ENCODE data around the gene GALNT14.

Gene GALNT14

DNA sequence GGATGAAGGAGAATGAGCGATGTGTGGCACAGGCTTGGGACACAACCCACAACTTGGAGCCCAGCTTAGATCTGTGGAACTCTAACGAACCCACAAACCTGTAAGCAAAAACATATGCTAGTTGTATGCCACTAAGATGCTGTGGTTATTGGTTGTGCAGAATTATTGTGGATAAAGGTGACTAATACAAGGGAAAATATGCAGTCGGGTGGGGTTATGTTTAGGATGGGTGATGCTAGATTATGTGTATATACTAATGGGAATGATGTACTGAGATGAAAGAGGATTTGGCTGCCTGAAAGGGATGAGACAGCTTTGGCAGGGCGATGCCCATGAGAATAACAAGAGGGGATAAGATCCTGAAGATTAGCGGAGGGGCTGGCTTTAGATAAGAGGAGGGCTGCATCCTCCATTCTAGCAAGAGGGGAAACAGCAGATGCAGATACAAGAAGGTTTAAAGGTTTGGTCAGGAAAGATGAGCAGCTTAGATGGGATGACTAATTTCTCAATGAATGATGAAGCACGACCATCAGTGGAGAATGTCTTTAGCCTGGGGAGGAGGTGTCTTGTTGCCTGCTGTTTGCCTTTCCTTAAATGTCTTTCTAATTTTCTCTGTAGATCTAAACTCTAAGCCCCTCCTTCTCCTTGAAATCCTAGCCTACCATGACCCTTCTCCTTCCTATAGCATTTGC is 49.6 kb downstream of the GALNT14 start:
- H4K20me1 ChIP-seq (ENCODE audit: insufficient read depth, low read length, poor library complexity, severe bottlenecking), result no peaks in the 10 kb centered on the region
- no peak overlapping the region for H3K4me3 ChIP-seq (ENCODE audit: low read length, poor library complexity, severe bottlenecking)
- no peak overlapping the region for H3K9ac ChIP-seq (ENCODE audit: low read depth, low read length, poor library complexity, severe bottlenecking)
- H3K79me2 ChIP-seq (ENCODE audit: insufficient read depth, low read length), result no peaks in the 10 kb centered on the region
- no peak overlapping the region for H2AFZ ChIP-seq (ENCODE audit: low read length)
- no peaks in the 10 kb centered on the region for H3K9me3 ChIP-seq (ENCODE audit: insufficient read depth, low read depth, low read length)
- H3F3A ChIP-seq (ENCODE audit: low read depth), result no peaks in the 10 kb centered on the region
- no peaks in the 10 kb centered on the region for H3K9me2 ChIP-seq (replicated peaks; ENCODE audit: low read depth, low read length)
- H3K4me2 ChIP-seq (ENCODE audit: low read depth, low read length, poor library complexity, severe bottlenecking), result no peak overlapping the region
- H3K36me3 ChIP-seq (ENCODE audit: insufficient read depth, low read length), result no peaks in the 10 kb centered on the region
- no peak for TF ChIP-seq EZH2phosphoT487 (IDR thresholded peaks at IDR 0.05; ENCODE audit: borderline replicate concordance)
- no peak for TF ChIP-seq CTCF (conservative IDR thresholded peaks at IDR 0.05; ENCODE audit: low read length)
- no peaks in the 10 kb centered on the region for H3K27me3 ChIP-seq (ENCODE audit: insufficient read depth, low read length, poor library complexity, severe bottlenecking)
- H3K4me1 ChIP-seq (ENCODE audit: insufficient read depth, low read length, poor library complexity, severe bottlenecking), result no peaks in the 10 kb centered on the region

DNA sequence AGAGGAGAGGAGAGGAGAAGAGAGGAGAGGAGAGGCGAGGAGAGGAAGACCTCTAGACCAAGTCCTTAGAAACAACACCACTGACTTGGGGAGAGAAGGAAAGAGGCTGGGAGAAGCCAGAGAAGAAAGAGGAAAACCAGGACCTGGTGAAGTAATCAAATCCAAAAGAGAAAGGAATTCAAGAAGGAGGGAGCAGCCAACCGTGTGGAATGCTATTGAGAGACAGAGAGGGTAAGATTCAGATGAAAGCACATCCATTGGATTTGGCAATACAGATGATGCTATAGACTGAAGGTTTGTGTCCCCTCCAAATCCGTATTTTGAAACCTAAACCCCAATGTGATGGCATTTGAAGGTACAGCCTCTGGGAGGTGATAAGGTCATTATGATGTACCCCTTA is 50.7 kb downstream of the GALNT14 start:
- no peaks in the 10 kb centered on the region for H3K79me2 ChIP-seq (ENCODE audit: insufficient read depth, low read length)
- H3K36me3 ChIP-seq (ENCODE audit: insufficient read depth, low read length), result no peaks in the 10 kb centered on the region
- H3K9ac ChIP-seq (ENCODE audit: low read depth, low read length, poor library complexity, severe bottlenecking), result no peak overlapping the region
- H3K4me3 ChIP-seq (ENCODE audit: low read length, poor library complexity, severe bottlenecking), result no peak overlapping the region
- no peaks in the 10 kb centered on the region for H3F3A ChIP-seq (ENCODE audit: low read depth)
- H4K20me1 ChIP-seq (ENCODE audit: insufficient read depth, low read length, poor library complexity, severe bottlenecking), result no peaks in the 10 kb centered on the region
- H3K4me1 ChIP-seq (ENCODE audit: insufficient read depth, low read length, poor library complexity, severe bottlenecking), result no peaks in the 10 kb centered on the region
- TF ChIP-seq CTCF (conservative IDR thresholded peaks at IDR 0.05; ENCODE audit: low read length) (no peak), EZH2phosphoT487 (IDR thresholded peaks at IDR 0.05; ENCODE audit: borderline replicate concordance) (no peak)
- no peak overlapping the region for H2AFZ ChIP-seq (ENCODE audit: low read length)
- no peaks in the 10 kb centered on the region for H3K27me3 ChIP-seq (ENCODE audit: insufficient read depth, low read length, poor library complexity, severe bottlenecking)
- no peaks in the 10 kb centered on the region for H3K9me2 ChIP-seq (replicated peaks; ENCODE audit: low read depth, low read length)
- no peaks in the 10 kb centered on the region for H3K9me3 ChIP-seq (ENCODE audit: insufficient read depth, low read depth, low read length)
- no peak overlapping the region for H3K4me2 ChIP-seq (ENCODE audit: low read depth, low read length, poor library complexity, severe bottlenecking)

DNA sequence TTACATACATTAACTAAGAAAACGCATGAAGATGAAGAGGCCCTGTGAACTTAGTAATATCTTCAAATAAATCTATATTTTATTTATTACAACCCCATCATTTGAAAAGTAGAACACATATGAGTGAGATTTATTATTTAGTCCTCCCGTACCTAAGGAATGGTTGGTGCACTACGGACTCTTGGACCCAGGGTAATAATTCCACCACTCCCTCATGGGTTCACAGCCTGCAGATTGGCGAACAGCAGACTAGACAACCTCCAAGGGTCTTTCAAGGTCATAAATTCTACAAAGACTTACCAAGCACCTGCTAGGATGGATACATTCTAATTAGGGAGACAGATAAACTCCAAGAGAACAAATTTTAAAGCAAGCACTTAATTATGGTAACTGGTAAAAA is 51.6 kb downstream of the GALNT14 start:
- H3K9ac ChIP-seq (ENCODE audit: low read depth, low read length, poor library complexity, severe bottlenecking), result no peak overlapping the region
- H3K4me2 ChIP-seq (ENCODE audit: low read depth, low read length, poor library complexity, severe bottlenecking), result no peak overlapping the region
- no peak overlapping the region for H3K4me3 ChIP-seq (ENCODE audit: low read length, poor library complexity, severe bottlenecking)
- H3K27me3 ChIP-seq (ENCODE audit: insufficient read depth, low read length, poor library complexity, severe bottlenecking), result no peaks in the 10 kb centered on the region
- H3K36me3 ChIP-seq (ENCODE audit: insufficient read depth, low read length), result no peaks in the 10 kb centered on the region
- no peaks in the 10 kb centered on the region for H3K9me3 ChIP-seq (ENCODE audit: insufficient read depth, low read depth, low read length)
- no peaks in the 10 kb centered on the region for H3F3A ChIP-seq (ENCODE audit: low read depth)
- H3K4me1 ChIP-seq (ENCODE audit: insufficient read depth, low read length, poor library complexity, severe bottlenecking), result no peaks in the 10 kb centered on the region
- no peaks in the 10 kb centered on the region for H3K9me2 ChIP-seq (replicated peaks; ENCODE audit: low read depth, low read length)
- no peak overlapping the region for H2AFZ ChIP-seq (ENCODE audit: low read length)
- no peaks in the 10 kb centered on the region for H3K79me2 ChIP-seq (ENCODE audit: insufficient read depth, low read length)
- H4K20me1 ChIP-seq (ENCODE audit: insufficient read depth, low read length, poor library complexity, severe bottlenecking), result no peaks in the 10 kb centered on the region
- TF ChIP-seq CTCF (conservative IDR thresholded peaks at IDR 0.05; ENCODE audit: low read length) (no peak), EZH2phosphoT487 (IDR thresholded peaks at IDR 0.05; ENCODE audit: borderline replicate concordance) (no peak)
